BE2C (cell line): ENCODE measurements around the gene GET4.
"Not testable (repeated sequence)": the region's sequence is repeated elsewhere in the genome, so short reads cannot be mapped to it uniquely, and the experiment has no call there.

ENCODE experiments used
- DNase-seq: peaks from one replicate; pipeline ENCODE4 v3.0.0-alpha.2; 2020
- H3K27me3 ChIP-seq: fragments of 250-450 bp; sonication (Bioruptor Pico); 2 replicates; pipeline ENCODE4 v1.5.1; 2020; ENCODE audit warnings: mild to moderate bottlenecking
- H3K36me3 ChIP-seq: fragments of 250-450 bp; sonication (Bioruptor Pico); 2 replicates; pipeline ENCODE4 v1.5.1; 2020; ENCODE audit warnings: mild to moderate bottlenecking
- H3K4me1 ChIP-seq: fragments of 250-450 bp; sonication (Bioruptor Pico); 2 replicates; pipeline ENCODE4 v1.5.1; 2020
- H3K4me3 ChIP-seq: 2 replicates; pipeline ENCODE4 v1.5.1; 2011; ENCODE audit warnings: low read depth, low read length
- H3K9me3 ChIP-seq: fragments of 250-450 bp; sonication (Bioruptor Pico); 2 replicates; pipeline ENCODE4 v1.5.1; 2020
- TF ChIP-seq, protein P1 (sequence below): IDR thresholded peaks from 2 replicates; pipeline ENCODE4 v1.5.1; 2012; ENCODE audit warnings: mild to moderate bottlenecking, low read depth, low read length

GET4 gene

DNA sequence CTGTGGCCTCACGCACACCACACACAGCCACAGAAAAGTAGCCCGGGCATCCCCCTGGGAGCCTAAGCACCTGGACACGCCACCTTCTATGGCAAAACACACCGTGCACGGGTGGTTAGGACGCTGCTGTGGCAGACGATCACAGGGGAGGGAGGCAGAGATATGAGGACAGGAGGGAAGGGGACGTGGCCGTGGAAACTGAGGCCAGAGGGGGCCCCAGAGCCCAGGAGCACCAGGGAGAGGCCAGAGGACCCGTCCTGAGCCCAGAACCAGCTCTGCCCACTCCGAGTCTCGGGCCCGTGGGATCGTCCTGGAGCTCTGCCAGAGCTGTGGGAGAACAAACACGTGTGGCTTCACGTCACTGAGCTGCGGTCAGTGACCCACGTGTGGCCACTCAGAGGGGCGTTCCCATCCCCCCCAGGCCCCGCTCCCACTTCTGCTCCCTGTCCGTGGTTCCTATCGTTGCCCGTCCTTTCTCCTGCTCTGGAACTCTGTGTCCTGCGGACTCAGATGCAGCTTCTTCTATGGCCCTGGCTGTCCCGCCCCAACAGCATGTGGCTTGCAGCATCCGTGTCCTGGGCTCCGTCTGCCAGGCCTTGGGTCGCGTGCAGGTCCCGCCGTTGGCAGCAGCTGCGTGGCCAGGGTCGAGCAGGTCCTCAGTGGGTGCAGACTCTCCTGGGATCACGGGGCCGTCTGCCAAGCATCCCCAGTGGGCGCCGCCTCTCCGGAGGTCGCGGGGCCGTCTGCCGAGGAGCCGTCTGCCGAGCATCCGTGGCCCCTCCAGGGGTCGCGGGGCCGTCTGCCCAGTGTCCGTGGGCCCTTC lies 31.0 kb downstream of the GET4 start:
- no peaks in the 10 kb centered on the region for H3K9me3 ChIP-seq
- H3K27me3 ChIP-seq: peaks cover 8% of the 10 kb centered on the region
- H3K4me1 ChIP-seq: no peaks in the 10 kb centered on the region
- H3K4me3 ChIP-seq: no peak overlapping the region
- H3K36me3 ChIP-seq: no peaks in the 10 kb centered on the region
- DNase-seq: no peak
- TF ChIP-seq, protein P1, sequence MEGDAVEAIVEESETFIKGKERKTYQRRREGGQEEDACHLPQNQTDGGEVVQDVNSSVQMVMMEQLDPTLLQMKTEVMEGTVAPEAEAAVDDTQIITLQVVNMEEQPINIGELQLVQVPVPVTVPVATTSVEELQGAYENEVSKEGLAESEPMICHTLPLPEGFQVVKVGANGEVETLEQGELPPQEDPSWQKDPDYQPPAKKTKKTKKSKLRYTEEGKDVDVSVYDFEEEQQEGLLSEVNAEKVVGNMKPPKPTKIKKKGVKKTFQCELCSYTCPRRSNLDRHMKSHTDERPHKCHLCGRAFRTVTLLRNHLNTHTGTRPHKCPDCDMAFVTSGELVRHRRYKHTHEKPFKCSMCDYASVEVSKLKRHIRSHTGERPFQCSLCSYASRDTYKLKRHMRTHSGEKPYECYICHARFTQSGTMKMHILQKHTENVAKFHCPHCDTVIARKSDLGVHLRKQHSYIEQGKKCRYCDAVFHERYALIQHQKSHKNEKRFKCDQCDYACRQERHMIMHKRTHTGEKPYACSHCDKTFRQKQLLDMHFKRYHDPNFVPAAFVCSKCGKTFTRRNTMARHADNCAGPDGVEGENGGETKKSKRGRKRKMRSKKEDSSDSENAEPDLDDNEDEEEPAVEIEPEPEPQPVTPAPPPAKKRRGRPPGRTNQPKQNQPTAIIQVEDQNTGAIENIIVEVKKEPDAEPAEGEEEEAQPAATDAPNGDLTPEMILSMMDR: no peak

- Histone ChIP-seq H3K4me3 (no peak overlapping the region), H3K36me3 (no peaks in the 10 kb centered on the region), H3K4me1 (no peaks in the 10 kb centered on the region), H3K27me3 (peaks cover 8% of the 10 kb centered on the region), H3K9me3 (no peaks in the 10 kb centered on the region)
- TF ChIP-seq, protein P1: no peak
- no peak for DNase-seq
These were observed 31.8 kb downstream of the GET4 start for GRCh38 chr7:908159-908581.

GRCh38 chr7:908591-909357 lies 32.4 kb downstream of the GET4 start:
- peak overlapping the region; percentile 38 for H3K4me3 ChIP-seq
- not testable (repeated sequence) for H3K4me1 ChIP-seq, H3K36me3 ChIP-seq, H3K9me3 ChIP-seq, H3K27me3 ChIP-seq
- TF ChIP-seq, protein P1: peak; percentile 74
- peak; percentile 82 for DNase-seq

DNA sequence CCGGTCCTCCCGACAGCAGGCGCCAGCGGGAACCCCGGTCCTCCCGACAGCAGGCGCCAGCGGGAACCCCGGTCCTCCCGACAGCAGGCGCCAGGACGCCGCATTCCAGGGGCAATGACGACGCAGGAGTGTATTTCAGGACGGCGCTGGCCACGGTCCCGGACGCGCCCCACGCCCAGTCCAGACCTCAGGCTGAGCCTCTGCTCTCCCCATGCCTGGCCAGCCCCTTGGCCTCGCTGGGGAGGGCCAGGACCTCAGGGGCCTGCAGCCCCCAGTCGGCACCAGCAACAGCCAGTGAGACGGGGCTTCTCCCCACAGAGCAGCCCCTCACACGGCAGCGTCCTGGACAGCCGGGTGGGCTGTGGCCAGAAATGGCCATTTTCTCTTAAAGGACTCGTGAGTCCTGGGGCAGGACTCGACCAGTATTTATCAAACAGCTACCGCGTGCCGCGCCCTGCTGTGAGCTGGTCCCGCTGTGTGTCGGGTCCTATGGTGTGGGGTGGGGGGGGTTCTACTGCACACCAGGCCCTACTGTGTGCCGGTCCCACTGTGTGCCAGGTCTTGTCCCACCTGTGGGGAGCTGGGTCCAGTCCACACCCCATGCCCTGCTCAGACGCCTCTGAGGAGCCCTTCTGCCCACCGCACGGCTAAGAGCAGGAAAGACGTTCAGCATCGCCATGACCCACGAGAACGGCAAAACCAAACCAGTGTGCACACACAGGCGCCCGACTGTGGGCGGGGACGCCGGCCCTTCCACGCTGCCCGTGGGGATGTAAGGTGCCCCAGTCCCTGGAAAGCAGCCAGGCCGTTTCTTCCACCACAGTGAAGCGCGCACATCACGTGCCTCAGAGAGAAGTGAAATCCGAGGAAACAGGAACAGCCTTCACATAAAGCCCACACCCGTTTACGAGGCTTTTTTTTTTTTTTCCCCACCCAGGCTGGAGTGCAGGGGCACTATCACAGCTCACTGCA lies 33.3 kb downstream of the GET4 start:
- Histone ChIP-seq H3K4me1 (no peaks in the 10 kb centered on the region), H3K9me3 (no peaks in the 10 kb centered on the region), H3K36me3 (no peaks in the 10 kb centered on the region), H3K27me3 (peaks cover 4% of the 10 kb centered on the region), H3K4me3 (peak overlapping the region; percentile 36)
- TF ChIP-seq, protein P1: no peak
- no peak for DNase-seq

DNA sequence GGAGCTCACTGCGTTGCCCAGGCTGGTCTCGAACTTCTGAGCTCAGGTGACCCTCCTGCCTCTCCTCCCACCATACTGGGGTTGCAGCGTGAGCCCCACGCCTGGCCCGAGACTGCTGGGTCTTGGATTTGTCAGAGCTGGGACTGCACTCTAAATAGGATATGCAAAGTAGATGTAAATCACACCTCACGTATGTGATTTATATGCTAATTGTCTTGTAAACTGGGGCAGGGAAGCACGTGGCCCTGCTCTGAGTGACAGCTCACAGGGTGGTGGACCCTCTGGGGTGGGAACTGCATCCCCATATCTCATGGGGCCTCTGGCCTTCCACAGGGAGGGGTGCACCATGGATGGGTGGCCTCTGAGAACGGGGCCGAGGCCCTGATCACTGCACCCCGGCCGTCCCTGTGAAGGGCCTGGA lies 34.1 kb downstream of the GET4 start:
- TF ChIP-seq, protein P1: no peak
- Histone ChIP-seq H3K4me3 (no peak overlapping the region), H3K27me3 (no peaks in the 10 kb centered on the region), H3K9me3 (no peaks in the 10 kb centered on the region), H3K36me3 (no peaks in the 10 kb centered on the region), H3K4me1 (peaks cover 4% of the 10 kb centered on the region)
- no peak for DNase-seq
